DND-41 (cell line): ENCODE data around the gene PRR35.

ENCODE experiments used
- EZH2 ChIP-seq: IDR thresholded peaks from 3 replicates; pipeline ENCODE4 v1.6.1; 2012; ENCODE audit warnings: borderline replicate concordance, low read depth, mild to moderate bottlenecking, moderate library complexity, low read length, inconsistent platforms; ENCODE audit not compliant: severe bottlenecking
- TF ChIP-seq, protein P1 (sequence below): IDR thresholded peaks from 2 replicates; pipeline ENCODE4 v1.5.1; 2012; ENCODE audit warnings: borderline replicate concordance, low read length, moderate library complexity, mild to moderate bottlenecking; ENCODE audit not compliant: poor library complexity, severe bottlenecking; ENCODE audit errors: extremely low read depth

DNA sequence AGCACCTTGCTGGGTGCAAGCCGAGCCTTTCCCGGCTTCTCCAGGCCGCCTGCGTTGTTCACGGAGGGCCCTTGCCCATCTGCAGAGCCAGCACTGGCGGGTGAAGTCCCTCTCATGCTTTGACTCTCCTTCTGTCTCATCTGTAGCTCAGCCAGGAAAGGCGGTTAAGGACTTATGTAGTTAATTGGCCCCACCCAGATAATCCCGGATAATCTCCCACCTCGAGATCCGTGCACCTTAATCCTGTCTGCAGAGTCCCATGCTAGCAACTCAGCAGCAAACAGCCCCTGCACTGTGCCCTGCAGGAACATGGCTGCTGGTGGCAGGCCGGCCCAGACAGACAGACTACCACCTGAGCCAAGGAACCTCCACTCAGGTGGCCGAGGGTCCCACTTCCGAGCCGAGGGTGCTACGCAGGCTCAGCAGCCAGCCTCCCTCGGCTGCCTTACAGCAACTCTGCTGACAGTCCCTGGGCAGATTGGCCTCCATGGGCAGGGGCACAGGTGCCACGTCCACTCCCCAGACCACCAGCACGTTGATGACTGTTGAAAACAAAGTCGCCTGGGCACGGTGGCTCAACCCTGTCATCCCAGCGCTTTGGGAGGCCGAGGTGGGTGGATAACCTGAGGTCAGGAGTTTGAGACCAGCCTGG lies 46.6 kb downstream of the PRR35 start:
- TF ChIP-seq EZH2, result no peak
- TF ChIP-seq, protein P1, sequence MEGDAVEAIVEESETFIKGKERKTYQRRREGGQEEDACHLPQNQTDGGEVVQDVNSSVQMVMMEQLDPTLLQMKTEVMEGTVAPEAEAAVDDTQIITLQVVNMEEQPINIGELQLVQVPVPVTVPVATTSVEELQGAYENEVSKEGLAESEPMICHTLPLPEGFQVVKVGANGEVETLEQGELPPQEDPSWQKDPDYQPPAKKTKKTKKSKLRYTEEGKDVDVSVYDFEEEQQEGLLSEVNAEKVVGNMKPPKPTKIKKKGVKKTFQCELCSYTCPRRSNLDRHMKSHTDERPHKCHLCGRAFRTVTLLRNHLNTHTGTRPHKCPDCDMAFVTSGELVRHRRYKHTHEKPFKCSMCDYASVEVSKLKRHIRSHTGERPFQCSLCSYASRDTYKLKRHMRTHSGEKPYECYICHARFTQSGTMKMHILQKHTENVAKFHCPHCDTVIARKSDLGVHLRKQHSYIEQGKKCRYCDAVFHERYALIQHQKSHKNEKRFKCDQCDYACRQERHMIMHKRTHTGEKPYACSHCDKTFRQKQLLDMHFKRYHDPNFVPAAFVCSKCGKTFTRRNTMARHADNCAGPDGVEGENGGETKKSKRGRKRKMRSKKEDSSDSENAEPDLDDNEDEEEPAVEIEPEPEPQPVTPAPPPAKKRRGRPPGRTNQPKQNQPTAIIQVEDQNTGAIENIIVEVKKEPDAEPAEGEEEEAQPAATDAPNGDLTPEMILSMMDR, result no peak
